NCI-H2081 treated with DMSO at 0.1 percent for 48 hours (cell line): ENCODE measurements around the gene VMP1.
"Not testable (repeated sequence)": the region's sequence is repeated elsewhere in the genome, so short reads cannot be mapped to it uniquely, and the experiment has no call there.

Source experiments
- DNase-seq: peaks from one replicate; lab custom pipeline; 2025; lab: John Stamatoyannopoulos, UW

VMP1 gene

DNA sequence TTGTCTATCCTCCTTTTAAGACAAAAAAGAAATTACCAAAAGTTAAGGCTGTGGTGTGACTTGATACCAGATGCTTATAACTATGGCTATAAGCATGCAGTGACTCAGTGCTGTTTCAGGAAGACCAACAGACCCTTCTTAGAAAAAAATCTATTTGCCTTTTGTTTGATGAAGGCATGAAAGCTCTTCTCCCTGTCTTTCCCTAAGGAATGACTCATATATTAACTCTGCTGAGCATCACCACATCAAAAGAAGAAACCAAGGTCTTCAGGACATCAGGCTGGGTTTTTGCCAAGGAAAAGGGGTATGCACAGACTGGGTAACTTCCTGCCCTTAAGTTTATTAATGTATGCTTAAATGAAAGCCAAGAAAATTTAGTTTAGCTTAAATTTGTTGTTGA lies 47.1 kb downstream of the VMP1 start:
- no peak for DNase-seq

DNA sequence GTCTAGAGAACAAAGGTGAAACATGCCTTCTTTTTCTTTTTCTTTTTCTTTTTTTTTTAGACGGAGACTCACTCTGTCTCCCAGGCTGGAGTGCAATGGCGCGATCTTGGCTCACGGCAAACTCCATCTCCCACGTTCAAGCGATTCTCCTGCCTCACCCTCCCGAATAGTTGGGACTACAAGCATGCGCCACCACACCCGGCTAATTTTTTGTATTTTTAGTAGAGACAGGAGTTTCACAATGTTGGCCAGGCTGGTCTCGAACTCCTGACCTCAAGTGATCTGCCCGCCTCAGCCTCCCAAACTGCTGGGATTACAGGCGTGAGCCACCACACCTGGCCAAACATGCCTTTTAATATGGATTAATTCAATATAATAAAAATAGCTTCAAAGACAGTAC lies 47.6 kb downstream of the VMP1 start:
- not testable (repeated sequence) for DNase-seq

DNA sequence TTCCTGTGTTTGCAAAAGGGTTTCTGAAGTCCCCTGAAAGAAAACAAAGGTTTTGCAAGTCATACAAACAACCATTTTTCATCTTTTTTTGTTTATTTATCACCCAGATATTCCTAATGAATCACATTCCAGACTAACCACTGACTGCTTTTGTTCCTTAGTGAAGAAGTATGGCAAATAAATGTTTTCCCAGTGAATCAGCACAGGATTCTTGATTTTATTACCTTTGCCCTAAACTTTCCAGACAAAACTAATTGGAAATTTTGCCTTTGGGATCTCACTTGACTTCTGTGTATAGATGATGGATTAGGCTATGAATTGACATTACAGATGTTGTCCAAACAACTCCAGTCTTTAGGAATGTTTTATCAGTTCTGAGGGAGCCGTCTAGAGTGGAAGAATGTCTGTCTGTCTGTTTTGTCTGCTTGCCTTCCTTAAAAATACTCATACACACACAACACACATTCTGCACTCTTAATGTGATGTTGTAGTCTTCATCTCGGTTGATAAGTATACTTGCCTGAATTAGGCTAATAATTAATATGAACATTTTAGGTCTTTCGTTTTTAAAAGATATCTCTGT lies 48.9 kb downstream of the VMP1 start:
- no peak for DNase-seq

DNA sequence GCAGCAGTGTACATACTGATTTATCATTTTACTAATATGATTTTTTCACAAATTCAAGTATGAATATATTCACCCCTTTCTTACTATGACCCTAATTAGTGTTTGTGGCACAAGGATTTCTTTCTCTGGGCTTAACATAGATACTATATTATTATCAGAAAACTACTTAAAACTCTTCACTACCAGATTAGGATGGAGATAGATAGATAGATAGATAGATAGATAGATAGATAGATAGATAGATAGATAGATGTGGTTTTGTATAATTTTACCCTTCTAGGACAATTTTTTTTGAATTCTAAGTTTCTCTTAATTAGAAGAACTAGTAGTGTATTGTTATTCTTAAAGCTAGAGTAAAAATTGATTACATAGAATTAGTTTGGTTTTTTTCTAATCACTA lies 49.6 kb downstream of the VMP1 start:
- DNase-seq, result no peak

DNA sequence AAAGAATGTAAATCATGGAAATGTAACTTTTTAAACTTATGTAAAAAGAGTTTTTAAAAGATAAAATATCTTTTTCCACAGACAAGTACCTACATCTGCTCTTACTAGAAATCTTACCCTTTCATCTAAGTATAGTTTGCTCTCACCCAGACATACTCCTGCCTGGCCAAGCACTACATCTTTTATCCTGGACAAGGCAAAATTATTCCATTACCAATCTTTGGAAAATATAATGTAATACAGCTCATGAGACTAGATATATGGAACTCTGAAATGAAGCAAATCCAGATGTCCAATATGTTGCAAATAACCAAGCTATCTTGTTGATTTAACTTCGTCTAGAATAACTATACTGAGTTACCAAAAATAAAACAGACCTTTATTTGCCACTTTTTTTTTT lies 50.0 kb downstream of the VMP1 start:
- DNase-seq, result no peak

DNA sequence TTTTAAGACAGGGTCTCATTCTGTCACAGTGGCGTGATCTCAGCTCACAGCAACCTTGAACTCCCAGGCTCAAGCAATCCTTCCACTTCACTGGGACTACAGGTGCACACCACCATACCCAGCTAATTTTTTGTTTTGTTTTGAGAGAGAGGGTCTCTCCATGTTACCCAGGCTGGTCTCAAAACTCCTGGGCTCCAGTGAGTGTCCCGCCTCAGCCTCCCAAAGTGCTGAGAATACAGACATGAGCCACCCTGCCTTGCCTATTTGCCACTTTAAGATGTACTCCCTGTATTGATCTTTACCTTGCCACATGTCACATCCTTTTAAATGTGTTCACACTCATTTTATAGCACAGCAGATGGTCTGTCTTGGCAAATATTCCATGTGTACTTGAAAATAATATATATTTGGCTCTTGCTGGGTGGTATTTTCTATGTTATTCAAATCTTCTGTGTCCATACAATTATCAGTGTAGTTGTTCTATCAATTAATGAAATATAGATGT lies 50.5 kb downstream of the VMP1 start:
- no peak for DNase-seq

DNA sequence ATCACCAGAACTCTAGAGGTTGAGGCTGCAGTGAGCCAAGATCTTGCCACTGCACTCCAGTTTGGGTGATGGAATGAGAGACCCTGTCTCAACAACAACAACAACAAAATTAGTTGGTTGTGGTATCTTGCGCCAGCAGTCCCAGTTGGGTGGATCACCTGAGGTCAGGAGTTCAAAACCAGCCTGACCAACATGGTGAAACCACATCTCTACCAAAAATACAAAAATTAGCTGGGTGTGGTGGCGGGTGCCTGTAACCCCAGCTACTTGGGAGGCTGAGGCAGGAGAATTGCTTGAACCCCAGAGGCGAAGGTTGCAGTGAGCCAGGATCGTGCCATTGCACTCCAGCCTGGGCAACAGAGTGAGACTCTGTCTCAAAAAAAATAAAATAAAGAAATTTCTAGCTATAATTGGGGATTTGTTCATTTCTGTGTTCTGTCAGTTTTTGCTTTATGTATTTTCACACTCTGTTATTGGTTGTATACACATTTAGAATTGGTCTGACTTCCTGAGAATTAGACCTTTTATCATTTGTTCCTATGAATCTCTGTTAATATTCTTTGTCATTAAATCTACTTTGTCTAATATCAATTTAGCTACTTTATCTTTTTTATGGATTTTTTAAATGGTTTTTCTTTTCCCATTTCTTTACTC lies 51.7 kb downstream of the VMP1 start:
- DNase-seq, result not testable (repeated sequence)

DNA sequence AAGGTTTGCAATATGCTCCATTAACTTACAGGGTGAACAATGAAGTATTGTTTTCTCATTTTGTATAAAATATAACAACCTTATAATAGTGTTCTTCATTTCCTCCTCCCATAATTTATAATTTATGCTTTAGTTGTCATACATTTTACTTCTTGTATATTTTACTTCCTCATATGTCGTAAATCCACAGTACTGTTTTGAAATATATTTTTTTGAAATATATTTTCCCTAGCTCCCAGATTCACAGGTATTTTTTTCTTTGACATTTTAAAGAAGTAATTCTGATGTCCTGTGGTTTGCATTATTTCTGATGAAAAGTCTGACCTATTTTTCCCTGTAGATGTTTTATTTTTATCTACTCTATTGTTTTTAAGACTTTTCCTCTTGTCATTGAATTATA lies 52.7 kb downstream of the VMP1 start:
- no peak for DNase-seq

DNA sequence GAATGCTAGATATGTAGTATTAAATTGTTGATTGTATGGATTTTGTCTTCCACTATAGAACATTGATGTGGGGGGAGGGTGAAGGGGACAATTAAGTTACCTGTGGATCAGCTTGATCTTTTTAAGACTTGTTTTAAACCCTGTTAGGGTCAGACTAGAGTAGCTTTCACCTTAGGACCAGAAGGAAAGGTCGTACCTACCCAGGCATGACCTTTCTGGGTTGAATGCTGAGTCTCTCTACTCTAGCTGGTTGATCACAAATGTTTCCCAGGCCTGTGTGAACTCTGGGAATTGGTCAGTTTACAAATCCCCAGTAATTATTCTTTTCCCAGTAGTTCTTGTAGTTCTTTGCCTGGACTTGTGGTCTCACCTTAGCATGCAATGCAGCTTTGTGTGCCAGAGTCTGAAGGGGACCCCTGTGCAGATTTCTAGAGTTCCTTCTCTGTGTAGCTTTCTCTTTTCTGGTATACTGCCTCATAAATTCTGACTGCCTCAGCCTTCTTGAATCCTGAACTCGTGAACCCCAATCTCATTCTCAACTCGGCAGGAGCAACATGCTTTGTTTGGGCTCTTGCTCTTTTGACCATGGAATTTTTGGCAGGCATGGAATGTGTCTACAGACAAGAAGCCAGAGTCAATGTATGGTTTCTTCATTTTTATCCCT lies 54.1 kb downstream of the VMP1 start:
- no peak for DNase-seq

DNA sequence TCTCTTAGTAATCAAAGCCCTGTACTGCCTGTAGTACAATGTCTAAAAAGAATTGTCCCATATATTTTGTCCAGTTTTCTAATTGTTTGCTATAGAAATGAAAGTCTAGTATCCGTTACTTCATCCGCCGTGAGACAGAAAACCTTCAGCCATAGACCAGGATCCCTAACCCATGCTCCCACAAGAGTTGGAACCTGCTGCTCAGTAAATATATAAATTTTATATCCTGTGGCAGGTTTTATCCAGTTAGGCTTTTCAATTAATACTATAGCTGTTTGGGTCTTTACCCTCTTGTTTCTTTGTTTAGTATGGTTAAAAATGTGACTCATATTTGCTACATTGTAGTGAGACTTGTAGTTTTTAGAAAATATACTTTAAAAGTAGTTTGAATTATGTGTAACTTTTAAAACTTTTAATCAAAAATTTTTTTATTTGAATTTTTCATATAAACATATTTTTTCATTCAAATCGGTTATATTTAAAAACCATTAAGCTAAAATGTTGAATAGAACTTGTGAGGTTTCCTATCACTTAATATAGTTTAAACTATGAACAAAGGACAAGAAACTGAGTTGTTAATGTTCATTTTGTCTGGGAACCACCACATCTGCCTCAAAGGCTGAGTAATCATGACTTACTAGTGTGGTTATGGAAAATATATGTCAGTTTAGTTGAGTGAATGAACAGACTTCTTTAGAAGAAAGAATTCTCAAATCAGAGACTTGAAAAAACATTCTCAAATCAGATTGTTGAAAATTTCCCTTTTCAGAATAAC lies 54.8 kb downstream of the VMP1 start:
- DNase-seq, result no peak

DNA sequence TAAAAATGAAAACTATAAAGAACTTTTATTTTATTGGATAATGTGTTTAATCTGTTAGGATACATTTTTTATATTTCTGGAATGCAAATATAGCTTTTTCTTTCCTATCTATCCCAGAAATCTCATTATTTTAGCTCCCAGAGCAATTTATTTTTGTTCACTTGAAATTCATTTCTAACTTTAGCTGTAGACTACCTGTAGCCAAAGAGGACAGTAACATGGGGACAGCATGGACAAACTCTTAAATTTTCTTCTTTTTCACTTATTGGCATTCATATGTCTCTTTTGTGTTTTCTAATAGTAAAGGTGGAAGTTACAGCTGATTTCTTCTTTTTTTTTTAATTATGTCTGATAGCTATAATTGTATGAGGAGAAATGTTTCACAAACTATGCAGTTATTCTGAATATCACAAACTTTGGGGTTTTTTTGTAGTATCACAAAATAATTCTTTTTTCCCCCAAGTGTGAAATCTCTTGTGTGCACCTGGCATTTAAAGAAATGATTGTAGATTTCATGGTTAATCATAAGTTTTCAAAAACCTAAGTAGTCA lies 55.4 kb downstream of the VMP1 start:
- DNase-seq, result no peak

DNA sequence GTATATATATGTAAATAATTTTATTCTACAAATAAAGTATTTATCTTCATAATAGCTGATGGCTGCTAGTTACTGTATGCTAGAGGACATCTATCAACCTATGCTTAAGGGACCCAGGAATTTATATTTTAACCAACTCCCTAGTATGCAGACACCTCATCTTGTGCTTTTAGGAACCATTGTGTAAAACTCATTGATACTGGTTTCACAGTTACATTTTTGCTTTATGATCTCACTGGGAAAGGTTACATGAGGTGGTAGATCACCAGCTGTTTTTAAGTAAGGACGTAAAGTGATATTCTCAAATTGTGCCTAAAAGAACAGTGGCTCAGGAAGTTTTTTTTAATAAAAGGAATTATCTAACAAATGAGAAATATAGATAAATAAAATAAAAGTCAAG lies 56.4 kb downstream of the VMP1 start:
- DNase-seq, result no peak

DNA sequence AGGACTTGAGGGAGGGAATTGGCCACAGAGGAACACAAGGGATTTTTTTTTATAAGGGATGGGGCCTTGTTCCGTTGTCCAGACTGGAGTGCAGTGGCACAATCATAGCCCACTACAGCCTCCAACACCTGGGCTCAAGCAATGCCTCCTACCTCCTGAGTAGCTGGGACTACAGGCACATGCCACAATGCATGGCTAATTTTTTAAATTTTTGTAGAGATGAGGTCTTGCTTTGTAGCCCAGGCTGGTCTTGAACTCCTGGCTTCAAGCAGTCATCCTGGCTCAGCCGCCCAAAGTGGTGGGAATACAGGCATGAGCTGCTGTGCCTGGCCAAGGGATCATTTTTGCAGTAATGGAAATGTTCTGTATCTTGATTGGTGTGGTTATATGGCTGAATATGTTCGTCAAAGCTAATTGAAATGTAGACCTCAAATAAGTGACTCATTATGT lies 56.9 kb downstream of the VMP1 start:
- DNase-seq, result no peak

DNA sequence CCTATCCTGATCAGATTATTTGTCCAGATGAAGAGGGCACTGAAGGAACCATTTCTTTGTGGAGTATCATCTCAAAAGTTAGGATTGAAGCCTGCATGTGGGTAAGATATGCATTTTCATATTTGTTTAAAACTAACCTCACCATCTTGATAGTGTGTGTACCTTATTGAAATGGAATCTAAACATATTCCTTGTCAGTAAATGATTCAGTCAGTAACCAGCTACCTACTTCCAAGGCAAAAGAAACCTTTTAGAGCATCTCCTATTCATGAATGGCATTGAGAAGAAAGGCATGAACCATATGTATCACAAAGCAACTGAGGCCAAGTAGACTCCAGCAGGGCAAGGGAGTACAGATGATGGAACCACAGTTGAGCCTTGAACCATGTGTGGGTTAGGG lies 57.6 kb downstream of the VMP1 start:
- DNase-seq, result no peak

DNA sequence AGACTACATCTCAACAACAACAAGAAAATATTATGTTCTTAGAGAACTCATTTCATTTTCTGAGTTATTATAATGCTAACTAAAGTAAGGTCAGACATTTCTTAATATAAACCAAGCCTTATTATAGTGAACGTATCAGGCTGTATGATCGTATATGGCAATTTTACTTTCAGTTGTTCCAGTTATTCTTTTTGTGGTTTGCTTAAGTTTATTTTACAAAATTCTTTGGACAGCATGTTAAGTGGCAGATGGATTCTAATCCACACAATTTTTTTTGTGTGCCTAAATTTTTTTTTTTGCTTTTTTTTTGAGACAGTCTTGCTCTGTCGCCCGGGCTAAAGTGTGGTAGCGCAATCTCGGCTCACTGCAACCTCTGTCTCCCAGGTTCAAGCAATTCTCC lies 59.0 kb downstream of the VMP1 start:
- no peak for DNase-seq

DNA sequence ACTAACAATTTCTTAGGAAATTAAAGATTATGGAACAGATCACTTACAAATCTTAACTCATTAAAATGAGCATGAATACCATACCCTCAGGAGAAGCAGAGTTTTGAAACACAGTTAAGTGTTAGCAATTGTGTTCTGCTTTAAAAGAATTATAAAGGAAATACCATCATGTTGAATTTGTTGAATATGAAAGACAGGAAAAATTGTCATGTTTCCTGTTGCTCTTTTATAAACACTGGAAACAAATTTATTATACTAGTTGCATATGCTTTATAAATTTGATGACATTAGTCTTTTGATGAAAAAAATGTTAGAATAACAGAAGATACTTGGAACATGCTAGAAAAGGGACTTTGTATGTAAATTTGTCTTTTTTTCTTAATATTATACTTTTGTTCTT lies 59.7 kb downstream of the VMP1 start:
- DNase-seq, result no peak

DNA sequence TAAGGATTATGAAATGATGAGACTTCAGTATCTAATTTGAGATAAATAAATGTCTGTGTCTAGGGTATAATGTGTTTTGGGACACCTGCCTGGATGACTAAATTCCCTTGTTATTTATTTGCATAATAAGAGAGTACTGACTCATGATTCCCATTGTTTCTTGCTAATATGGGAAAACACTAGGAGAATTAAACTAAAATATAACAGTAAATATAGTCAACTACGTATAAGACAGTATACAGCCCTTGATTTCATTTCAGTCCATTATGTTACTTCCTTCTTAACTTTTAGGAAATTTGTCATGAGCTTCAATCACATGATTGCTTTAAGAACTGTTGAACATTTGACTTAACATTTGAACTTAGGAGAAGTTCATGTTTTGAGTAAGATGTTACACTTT lies 62.4 kb downstream of the VMP1 start:
- no peak for DNase-seq

DNA sequence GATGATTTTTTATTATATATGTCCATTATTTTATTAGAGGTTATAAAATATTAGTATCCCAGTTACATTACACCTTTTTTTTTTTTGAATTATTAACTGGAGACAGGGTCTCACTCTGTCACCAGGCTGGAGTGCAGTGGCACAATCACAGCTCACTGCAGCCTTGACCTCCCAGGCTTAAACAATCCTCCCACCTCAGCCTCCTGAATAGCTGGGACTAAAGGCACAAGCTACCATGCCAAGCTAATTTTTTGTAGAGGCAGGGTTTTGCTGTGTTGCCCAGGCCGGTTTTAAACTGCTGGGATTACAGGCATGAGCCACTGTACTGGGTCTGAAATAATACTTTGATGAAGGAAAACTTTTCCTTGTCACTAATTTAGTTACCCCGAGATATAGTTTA lies 63.6 kb downstream of the VMP1 start:
- no peak for DNase-seq

DNA sequence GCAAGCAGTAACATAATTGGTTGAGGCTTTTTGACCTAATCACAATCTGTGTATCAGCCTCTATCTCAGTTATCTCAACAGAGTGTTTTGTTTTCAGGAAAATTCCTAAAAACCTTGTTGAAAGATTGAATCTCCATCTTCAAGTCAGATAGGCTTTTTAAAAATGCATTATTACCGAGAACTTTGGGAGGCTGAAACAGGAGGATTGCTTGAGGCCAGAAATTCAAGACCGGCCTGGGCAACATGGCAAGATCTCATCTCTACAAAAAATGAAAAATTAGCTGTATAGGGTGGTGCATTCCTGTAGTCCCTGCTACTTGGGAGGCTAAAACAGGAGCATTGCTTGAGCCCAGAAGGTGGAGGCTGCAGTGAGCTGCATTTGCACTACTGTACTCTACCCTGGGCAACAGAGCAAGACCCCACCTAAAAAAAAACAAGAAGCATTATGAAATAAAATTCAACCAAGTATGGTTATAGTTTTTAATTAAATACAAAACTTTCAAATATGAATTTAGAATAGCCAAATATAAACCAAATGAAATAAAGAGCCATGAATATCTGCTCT lies 68.4 kb downstream of the VMP1 start:
- no peak for DNase-seq

DNA sequence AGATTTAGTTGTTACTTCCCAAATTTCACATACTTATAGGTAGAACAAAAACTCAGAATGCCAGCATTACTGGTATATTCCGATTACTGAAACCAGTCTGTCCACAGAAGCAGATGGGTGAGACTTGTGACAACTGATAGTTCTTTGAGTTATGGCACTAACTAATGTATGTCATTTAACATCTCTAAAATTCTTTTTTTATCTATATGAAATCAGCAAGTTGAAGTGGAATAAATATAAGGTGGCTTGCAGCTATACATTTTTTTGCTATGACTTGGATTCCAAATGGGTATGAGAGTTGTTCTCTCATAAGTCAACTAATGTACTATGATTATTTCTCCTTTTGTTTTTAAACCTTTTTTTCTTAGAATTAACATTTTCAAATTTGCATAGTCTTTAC lies 69.1 kb downstream of the VMP1 start:
- DNase-seq, result no peak

DNA sequence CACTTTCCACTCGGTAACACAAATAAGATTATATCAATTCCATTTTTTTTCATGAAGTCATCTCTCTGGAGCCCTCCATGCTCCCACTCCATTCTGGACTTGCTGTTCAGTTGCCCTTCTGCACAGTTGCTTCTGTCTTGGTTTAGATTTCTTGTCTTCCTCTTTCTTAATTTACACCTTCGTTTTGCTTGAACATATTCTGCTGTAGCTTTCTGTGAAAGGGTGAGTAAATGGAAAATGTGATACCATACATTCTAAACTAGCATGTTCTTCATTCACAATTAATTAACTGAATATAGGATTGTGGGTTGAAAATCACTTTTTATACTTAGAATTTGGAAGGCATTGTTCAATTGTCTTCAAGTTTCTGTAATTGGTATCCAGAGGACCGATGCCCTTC lies 69.6 kb downstream of the VMP1 start:
- DNase-seq, result no peak

DNA sequence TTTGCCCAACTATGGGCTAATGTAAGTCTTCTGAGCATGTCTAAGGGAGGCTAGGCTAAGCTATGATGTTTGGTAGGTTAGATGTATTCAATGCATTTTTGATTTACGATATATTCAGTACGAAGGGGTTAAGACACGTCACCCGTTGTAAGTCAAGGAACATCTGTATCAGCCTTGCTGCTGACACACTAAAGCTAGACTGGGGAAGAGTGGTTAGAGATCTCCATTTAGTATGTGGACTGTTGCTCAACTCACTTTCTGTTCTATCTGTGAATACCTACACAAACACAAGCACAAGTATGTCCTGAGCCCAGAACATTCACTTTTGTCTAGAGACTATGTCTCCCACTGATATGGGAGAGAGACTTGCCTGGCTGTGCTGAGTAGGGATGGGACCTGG lies 71.5 kb downstream of the VMP1 start:
- DNase-seq, result no peak
